ENCODE data around the gene LMF1. TPM values are rescaled to one million over a fixed set of nuclear protein-coding genes. Genes with fewer than 3 reads are reported as not detected.

Gene LMF1
- total and polyA plus RNA-seq, 2 of the 4 experiments (the other 2 are of a cell fraction), result 7.7 to 13.1 TPM

- no peaks in the 10 kb centered on the region for H3K9me1 ChIP-seq (ENCODE audit: insufficient read depth, low read length)
- H4K8ac ChIP-seq (ENCODE audit: low read depth in 2 of 2, low read length in 2 of 2), result no peak overlapping the region
- no peaks in the 10 kb centered on the region for H3K9me3 ChIP-seq (ENCODE audit: control insufficient read depth, insufficient read depth, low read length)
- H3K4me2 ChIP-seq (ENCODE audit: low read depth, low read length), result no peak overlapping the region
- POLR2A ChIA-PET (ENCODE audit: unreplicated experiment), result interaction anchor here (0.6 kb wide), 1 partner anchor 40 kb away, joined by 6 read pairs; no protein-coding TSS in a partner anchor
- H3K4me3 ChIP-seq (ENCODE audit: insufficient read depth, low read depth, low read length), result no peak overlapping the region
- H3K14ac ChIP-seq (replicated peaks; ENCODE audit: low read depth, low read length), result no peak overlapping the region
- H4K5ac ChIP-seq (ENCODE audit: low read depth, low read length), result no peak overlapping the region
- no peak overlapping the region for H2AK5ac ChIP-seq (ENCODE audit: low read depth, low read length)
- no peak overlapping the region for H2BK5ac ChIP-seq (ENCODE audit: low read depth, low read length, poor library complexity, severe bottlenecking)
- H4K91ac ChIP-seq (ENCODE audit: insufficient read depth, low read depth, low read length), result no peak overlapping the region
- H2BK15ac ChIP-seq (ENCODE audit: low read depth, low read length), result no peak overlapping the region
- peaks cover 3% of the 10 kb centered on the region; the same call in 1 of the 2 replicates for H3K36me3 ChIP-seq (ENCODE audit: control insufficient read depth, insufficient read depth, low read length)
- 88% methylated on average over 11 of the region's 31 CpGs; no CpG with 5 or more reads in 1 of the 2 experiments for WGBS, 2 experiments (ENCODE audit: extremely low coverage in 2 of 2, insufficient read length in 1 of 2)
- no peak overlapping the region for H3K56ac ChIP-seq (ENCODE audit: extremely low read depth, insufficient read depth, low read length)
- H3K23ac ChIP-seq (ENCODE audit: low read depth, low read length), result no peak overlapping the region
- no peak for ATAC-seq (ENCODE audit: low read depth)
- H3K18ac ChIP-seq (ENCODE audit: low read depth, low read length), result no peak overlapping the region
- no peaks in the 10 kb centered on the region for H3K4me1 ChIP-seq (ENCODE audit: control insufficient read depth, insufficient read depth, low read length)
- H2AK9ac ChIP-seq (replicated peaks; ENCODE audit: low read depth, low read length, poor library complexity), result no peak overlapping the region
- no peak for DNase-seq
- no peak overlapping the region for H2AFZ ChIP-seq (replicated peaks; ENCODE audit: low read length, poor library complexity)
- intact Hi-C loops (cut with micrococcal nuclease) (no loop called here), dilution Hi-C loops (cut with HindIII; ENCODE audit: low sequenced_read_pairs, unreplicated experiment) (no loop called here), in situ Hi-C loops (cut with MboI; ENCODE audit: low sequenced_read_pairs) (no loop called here)
- no peak overlapping the region for H3K27ac ChIP-seq (ENCODE audit: insufficient read depth, low read length)
- H2BK120ac ChIP-seq (ENCODE audit: low read depth, low read length), result no peak overlapping the region
- H3K9ac ChIP-seq (ENCODE audit: low read depth, low read length), result no peak overlapping the region
- CTCF ChIA-PET, result no interaction called here
- no peak for TF ChIP-seq MAZ (IDR thresholded peaks at IDR 0.05; ENCODE audit: borderline replicate concordance, low read depth, low read length)
- TF ChIP-seq POLR2A (IDR thresholded peaks at IDR 0.05; ENCODE audit: low read depth, low read length), result no peak
- TF ChIP-seq CTCF (conservative IDR thresholded peaks at IDR 0.05; ENCODE audit: low read depth, low read length), result no peak
- no peak for TF ChIP-seq RFX5 (IDR thresholded peaks at IDR 0.05; ENCODE audit: low read depth, low read length)
- TF ChIP-seq USF2 (IDR thresholded peaks at IDR 0.05; ENCODE audit: low read depth, low read length), result no peak
- TF ChIP-seq RCOR1 (IDR thresholded peaks at IDR 0.05; ENCODE audit: insufficient replicate concordance, low read length), result no peak
- no peak for TF ChIP-seq ELK1 (IDR thresholded peaks at IDR 0.05; ENCODE audit: borderline replicate concordance, low read depth, low read length)
- no peak for TF ChIP-seq MAFK (IDR thresholded peaks at IDR 0.05; ENCODE audit: low read depth, low read length)
- TF ChIP-seq RAD21 (IDR thresholded peaks at IDR 0.05; ENCODE audit: low read length), result no peak
- TF ChIP-seq MXI1 (IDR thresholded peaks at IDR 0.05; ENCODE audit: borderline replicate concordance, low read depth, low read length), result no peak
- no peak for TF ChIP-seq CEBPB (IDR thresholded peaks at IDR 0.05; ENCODE audit: low read depth, low read length)
- H3K4ac ChIP-seq (ENCODE audit: low read depth, low read length), result no peak overlapping the region
- no peak overlapping the region for H2BK20ac ChIP-seq (ENCODE audit: low read depth, low read length)
- H4K20me1 ChIP-seq (ENCODE audit: insufficient read depth, low read length), result no peaks in the 10 kb centered on the region
- no peaks in the 10 kb centered on the region for H3K79me1 ChIP-seq (ENCODE audit: low read depth in 1 of 2, low read length in 2 of 2)
- no TSS peak for BruUV-seq (replicated peaks)
- no peaks in the 10 kb centered on the region for H3K27me3 ChIP-seq (ENCODE audit: control insufficient read depth, insufficient read depth, low read length)
These were observed 99.8 kb downstream of the LMF1 start for GRCh38 chr16:870856-871561.
